H9 (cell line): Measurements from ENCODE around the gene AR. TPM values are rescaled to one million over a fixed set of nuclear protein-coding genes. Genes with fewer than 3 reads are reported as not detected.

Source experiments
- DNase-seq: peaks from one replicate; pipeline ENCODE4 v3.0.0-alpha.2; 2017
- H2AFZ ChIP-seq: one replicate; pipeline ENCODE4 v1.6.1; 2013; ENCODE audit warnings: mild to moderate bottlenecking, low read length, control low read depth, moderate library complexity
- H2AK5ac ChIP-seq: 2 replicates; pipeline ENCODE4 v1.6.1; 2013; ENCODE audit warnings: low read length, control low read depth, mixed read lengths; ENCODE audit not compliant: insufficient read length
- H2BK120ac ChIP-seq: one replicate; pipeline ENCODE4 v1.6.1; 2013; ENCODE audit warnings: low read depth, mild to moderate bottlenecking, low read length, control low read depth, inconsistent platforms; ENCODE audit not compliant: poor library complexity, severe bottlenecking
- H2BK12ac ChIP-seq: 2 replicates; pipeline ENCODE4 v1.6.1; 2013; ENCODE audit warnings: low read length, control low read depth, mixed read lengths, low read depth; ENCODE audit not compliant: insufficient read length
- H2BK15ac ChIP-seq: 2 replicates; pipeline ENCODE4 v1.6.1; 2013; ENCODE audit warnings: low read depth, low read length, control low read depth
- H2BK20ac ChIP-seq: one replicate; pipeline ENCODE4 v1.6.1; 2013; ENCODE audit warnings: low read depth, mild to moderate bottlenecking, low read length, control low read depth, inconsistent platforms; ENCODE audit not compliant: poor library complexity, severe bottlenecking
- H2BK5ac ChIP-seq: 2 replicates; pipeline ENCODE4 v1.6.1; 2013; ENCODE audit warnings: low read length, control low read depth, mixed read lengths; ENCODE audit not compliant: insufficient read length
- H3K14ac ChIP-seq: 2 replicates; pipeline ENCODE4 v1.6.1; 2013; ENCODE audit warnings: low read length, control low read depth; ENCODE audit not compliant: insufficient read depth
- H3K18ac ChIP-seq: 2 replicates; pipeline ENCODE4 v1.6.1; 2013; ENCODE audit warnings: low read depth, mild to moderate bottlenecking, mixed read lengths, low read length, control low read depth; ENCODE audit not compliant: insufficient read length
- H3K23ac ChIP-seq: 2 replicates; pipeline ENCODE4 v1.6.1; 2013; ENCODE audit warnings: low read length, control low read depth, mixed read lengths, low read depth; ENCODE audit not compliant: insufficient read length
- H3K23me2 ChIP-seq: 2 replicates; pipeline ENCODE4 v1.6.1; 2013; ENCODE audit warnings: low read depth, mild to moderate bottlenecking, mixed read lengths, low read length, control low read depth; ENCODE audit not compliant: insufficient read length, poor library complexity, severe bottlenecking
- H3K27ac ChIP-seq: 2 replicates; pipeline ENCODE4 v1.5.1; 2013; ENCODE audit warnings: low read length, control low read depth, mixed read lengths, low read depth; ENCODE audit not compliant: insufficient read length
- H3K27me3 ChIP-seq: 2 replicates; pipeline ENCODE4 v1.6.1; 2013; ENCODE audit warnings: low read length, control low read depth, inconsistent platforms; ENCODE audit not compliant: insufficient read depth
- H3K4ac ChIP-seq: 2 replicates; pipeline ENCODE4 v1.6.1; 2013; ENCODE audit warnings: low read depth, mild to moderate bottlenecking, control low read depth, inconsistent platforms, low read length, moderate library complexity
- H3K4me1 ChIP-seq: 2 replicates; pipeline ENCODE4 v1.6.1; 2013; ENCODE audit warnings: low read length, control low read depth, inconsistent platforms; ENCODE audit not compliant: insufficient read depth
- H3K4me2 ChIP-seq: 2 replicates; pipeline ENCODE4 v1.6.1; 2013; ENCODE audit warnings: low read length, control low read depth, mixed read lengths; ENCODE audit not compliant: insufficient read length, insufficient read depth
- H3K56ac ChIP-seq: 2 replicates; pipeline ENCODE4 v1.6.1; 2013; ENCODE audit warnings: low read depth, mild to moderate bottlenecking, mixed read lengths, low read length, control low read depth; ENCODE audit not compliant: insufficient read length
- H3K79me1 ChIP-seq: 2 replicates; pipeline ENCODE4 v1.6.1; 2013; ENCODE audit warnings: low read depth, mild to moderate bottlenecking, moderate library complexity, low read length, control low read depth, inconsistent platforms; ENCODE audit not compliant: insufficient read depth, poor library complexity, severe bottlenecking
- H3K79me2 ChIP-seq: 2 replicates; pipeline ENCODE4 v1.6.1; 2013; ENCODE audit warnings: low read length, control low read depth, inconsistent platforms; ENCODE audit not compliant: insufficient read depth
- H3K9ac ChIP-seq: 2 replicates; pipeline ENCODE4 v1.6.1; 2013; ENCODE audit warnings: low read length, control low read depth, mixed read lengths; ENCODE audit not compliant: insufficient read length; ENCODE audit errors: extremely low read depth
- H3K9me3 ChIP-seq: one replicate; pipeline ENCODE4 v1.6.1; 2013; ENCODE audit warnings: low read depth, low read length, inconsistent platforms; ENCODE audit not compliant: control insufficient read depth
- H3T11ph ChIP-seq: one replicate; pipeline ENCODE4 v1.6.1; 2013; ENCODE audit warnings: mild to moderate bottlenecking, low read length, control low read depth, inconsistent platforms
- H4K20me1 ChIP-seq: one replicate; pipeline ENCODE4 v1.6.1; 2013; ENCODE audit not compliant: control insufficient read depth, insufficient read length, insufficient read depth
- H4K5ac ChIP-seq: 2 replicates; pipeline ENCODE4 v1.6.1; 2013; ENCODE audit warnings: low read depth, mild to moderate bottlenecking, mixed read lengths, low read length, control low read depth; ENCODE audit not compliant: insufficient read length
- H4K8ac ChIP-seq: replicated peaks from 2 replicates; pipeline ENCODE4 v1.6.1; 2013; ENCODE audit warnings: low read length, control low read depth, mixed read lengths, low read depth; ENCODE audit not compliant: insufficient read length
- H4K91ac ChIP-seq: 2 replicates; pipeline ENCODE4 v1.6.1; 2013; ENCODE audit warnings: low read depth, mild to moderate bottlenecking, moderate library complexity, mixed read lengths, low read length, control low read depth; ENCODE audit not compliant: insufficient read length
- H3K27ac Mint-ChIP-seq, 3 experiments: 2 replicates in 2 of 3; 3 replicates in 1 of 3; pipeline ENCODE4 v1.8.0; 2020 to 2021; ENCODE audit warnings: mixed read lengths in 3 of 3, mild to moderate bottlenecking in 1 of 3, moderate library complexity in 1 of 3
- H3K27me3 Mint-ChIP-seq: 2 replicates; pipeline ENCODE4 v1.8.0; 2021; ENCODE audit warnings: low read depth, mild to moderate bottlenecking, moderate library complexity, mixed read lengths
- H3K36me3 Mint-ChIP-seq, 3 experiments: 2 replicates in 2 of 3; 3 replicates in 1 of 3; pipeline ENCODE4 v1.8.0; 2020 to 2021; ENCODE audit warnings: low read depth in 3 of 3, mixed read lengths in 3 of 3; ENCODE audit not compliant: insufficient read depth in 1 of 3
- H3K4me1 Mint-ChIP-seq, 2 experiments: 2 replicates each; pipeline ENCODE4 v1.8.0; 2020; ENCODE audit warnings: mixed read lengths in 2 of 2
- H3K4me3 Mint-ChIP-seq, 2 experiments: 2 replicates in 1 of 2; 3 replicates in 1 of 2; pipeline ENCODE4 v1.8.0; 2020 to 2021; ENCODE audit warnings: mild to moderate bottlenecking in 2 of 2, mixed read lengths in 2 of 2, moderate library complexity in 1 of 2
- H3K9me3 Mint-ChIP-seq, 2 experiments: 2 replicates in 1 of 2; 3 replicates in 1 of 2; pipeline ENCODE4 v1.8.0; 2020; ENCODE audit warnings: mild to moderate bottlenecking in 2 of 2, mixed read lengths in 2 of 2, moderate library complexity in 1 of 2
- CTCF ChIP-seq: fragments of 200-600 bp; sonication (generic); conservative IDR thresholded peaks from 3 replicates; pipeline ENCODE4 v1.8.0; 2021; ENCODE audit warnings: antibody characterized with exemption, mild to moderate bottlenecking
- WGBS: extraction: QIAGEN DNeasy Blood & Tissue Kit; methylation state at CpG from one replicate; pipeline ENCODE4 v1.1.7; 2013; ENCODE audit warnings: missing lambda C conversion rate, low lambda C conversion rate, mixed read lengths; ENCODE audit not compliant: insufficient read length; ENCODE audit errors: extremely low coverage; 5-methylcytosine and 5-hydroxymethylcytosine counted together
- total RNA-seq: library from RNA; stranded (reverse); gene quantifications from 2 replicates; pipeline ENCODE4 v1.2.1, GENCODE V29; 2021

Gene AR
- total RNA-seq, 1 experiment from 2014 or later = 3.5 TPM

GRCh38 chrX:67614423-67614822 is 70.6 kb downstream of the AR start:
- no peak for DNase-seq
- H3K56ac ChIP-seq = no peak overlapping the region
- H3T11ph ChIP-seq = no peak overlapping the region
- WGBS = no CpG with 5 or more reads among the region's 1 CpG
- Mint-ChIP-seq H3K36me3 (peaks cover 0 to 5% (median 4%) of the 10 kb centered on the region in 3 experiments; a peak in 3 of 7 replicates), H3K4me1 (peaks cover 5% of the 10 kb centered on the region in 2 experiments), H3K4me3 (no peak overlapping the region), H3K27ac (no peak overlapping the region), H3K27me3 (no peaks in the 10 kb centered on the region), H3K9me3 (peaks cover 61 to 64% of the 10 kb centered on the region in 2 experiments)
- no peak overlapping the region for H3K9ac ChIP-seq
- no peak overlapping the region for H3K14ac ChIP-seq
- no peak overlapping the region for H2AK5ac ChIP-seq
- no peak overlapping the region for H4K8ac ChIP-seq
- no peak overlapping the region for H2BK12ac ChIP-seq
- no peaks in the 10 kb centered on the region for H3K79me2 ChIP-seq
- no peak overlapping the region for H2AFZ ChIP-seq
- no peak overlapping the region for H4K5ac ChIP-seq
- H3K79me1 ChIP-seq = no peaks in the 10 kb centered on the region
- no peak overlapping the region for H3K4ac ChIP-seq
- H3K18ac ChIP-seq = no peak overlapping the region
- no peak overlapping the region for H3K27ac ChIP-seq
- no peaks in the 10 kb centered on the region; the same call in 1 of the 2 replicates for H3K4me1 ChIP-seq
- no peak overlapping the region for H3K23ac ChIP-seq
- H4K91ac ChIP-seq = no peak overlapping the region
- H2BK20ac ChIP-seq = no peak overlapping the region
- no peak for TF ChIP-seq CTCF
- peaks cover 36% of the 10 kb centered on the region for H3K9me3 ChIP-seq
- no peak overlapping the region for H2BK15ac ChIP-seq
- H4K20me1 ChIP-seq = no peaks in the 10 kb centered on the region
- no peak overlapping the region for H2BK120ac ChIP-seq
- H3K4me2 ChIP-seq = no peak overlapping the region
- no peaks in the 10 kb centered on the region for H3K23me2 ChIP-seq
- H3K27me3 ChIP-seq = no peaks in the 10 kb centered on the region
- H2BK5ac ChIP-seq = no peak overlapping the region
